ENCODE results near the gene OR6J1. TPM values are rescaled to one million over a fixed set of nuclear protein-coding genes. Genes with fewer than 3 reads are reported as not detected.
"Not testable (repeated sequence)": the region's sequence is repeated elsewhere in the genome, so short reads cannot be mapped to it uniquely, and the experiment has no call there.

The OR6J1 gene
- total RNA-seq, 1 experiment from 2014 or later, result not detected

DNA sequence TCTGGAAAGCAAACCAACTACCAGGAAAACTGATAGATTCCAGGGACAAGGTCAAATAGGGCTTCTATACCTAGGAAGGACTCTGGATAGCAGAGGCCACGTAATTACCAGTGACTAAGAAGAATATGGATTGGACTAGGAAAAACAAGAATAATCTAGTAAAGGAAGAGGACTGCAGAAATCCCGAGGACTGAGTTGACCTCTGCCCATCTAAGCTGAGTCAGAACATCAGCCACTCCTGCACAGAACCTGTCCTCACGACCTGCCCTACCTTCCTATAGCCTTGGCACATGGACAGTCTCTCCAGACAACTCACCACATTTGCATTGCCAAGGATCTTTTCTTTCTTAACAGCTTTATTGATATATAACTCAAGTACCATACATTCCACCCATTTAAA, 2.3 kb downstream of the OR6J1 start:
- no TSS peak for BruUV-seq (replicated peaks)
- H3K27ac ChIP-seq (ENCODE audit: low read depth, low read length, poor library complexity, severe bottlenecking), result no peak overlapping the region
- no peaks in the 10 kb centered on the region for H3K27me3 ChIP-seq (replicated peaks; ENCODE audit: insufficient read depth, low read depth, low read length, poor library complexity)
- TF ChIP-seq, protein P1, sequence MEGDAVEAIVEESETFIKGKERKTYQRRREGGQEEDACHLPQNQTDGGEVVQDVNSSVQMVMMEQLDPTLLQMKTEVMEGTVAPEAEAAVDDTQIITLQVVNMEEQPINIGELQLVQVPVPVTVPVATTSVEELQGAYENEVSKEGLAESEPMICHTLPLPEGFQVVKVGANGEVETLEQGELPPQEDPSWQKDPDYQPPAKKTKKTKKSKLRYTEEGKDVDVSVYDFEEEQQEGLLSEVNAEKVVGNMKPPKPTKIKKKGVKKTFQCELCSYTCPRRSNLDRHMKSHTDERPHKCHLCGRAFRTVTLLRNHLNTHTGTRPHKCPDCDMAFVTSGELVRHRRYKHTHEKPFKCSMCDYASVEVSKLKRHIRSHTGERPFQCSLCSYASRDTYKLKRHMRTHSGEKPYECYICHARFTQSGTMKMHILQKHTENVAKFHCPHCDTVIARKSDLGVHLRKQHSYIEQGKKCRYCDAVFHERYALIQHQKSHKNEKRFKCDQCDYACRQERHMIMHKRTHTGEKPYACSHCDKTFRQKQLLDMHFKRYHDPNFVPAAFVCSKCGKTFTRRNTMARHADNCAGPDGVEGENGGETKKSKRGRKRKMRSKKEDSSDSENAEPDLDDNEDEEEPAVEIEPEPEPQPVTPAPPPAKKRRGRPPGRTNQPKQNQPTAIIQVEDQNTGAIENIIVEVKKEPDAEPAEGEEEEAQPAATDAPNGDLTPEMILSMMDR (conservative IDR thresholded peaks at IDR 0.05; ENCODE audit: low read depth, low read length), result no peak
- peaks cover 10% of the 10 kb centered on the region for H3K4me1 ChIP-seq (ENCODE audit: insufficient read depth, low read length, poor library complexity, severe bottlenecking)
- H3K4me3 ChIP-seq (ENCODE audit: low read depth, low read length, poor library complexity, severe bottlenecking), result no peak overlapping the region
- H3K9me3 ChIP-seq (ENCODE audit: low read depth, low read length, poor library complexity, severe bottlenecking), result no peaks in the 10 kb centered on the region
- POLR2A ChIA-PET (ENCODE audit: low non-redundant PET), result no interaction called here
- H3K36me3 ChIP-seq (ENCODE audit: insufficient read depth, low read length, poor library complexity, severe bottlenecking), result no peaks in the 10 kb centered on the region
- intact Hi-C loops (cut with micrococcal nuclease; ENCODE audit: unreplicated experiment), result no loop called here
- CTCF ChIA-PET, result interaction anchor here (0.6 to 1.6 kb wide), 2 partner anchors 10 to 16 kb away, joined by 3 read pairs; no protein-coding TSS in a partner anchor
- no peak for DNase-seq (ENCODE audit: low spot score)

DNA sequence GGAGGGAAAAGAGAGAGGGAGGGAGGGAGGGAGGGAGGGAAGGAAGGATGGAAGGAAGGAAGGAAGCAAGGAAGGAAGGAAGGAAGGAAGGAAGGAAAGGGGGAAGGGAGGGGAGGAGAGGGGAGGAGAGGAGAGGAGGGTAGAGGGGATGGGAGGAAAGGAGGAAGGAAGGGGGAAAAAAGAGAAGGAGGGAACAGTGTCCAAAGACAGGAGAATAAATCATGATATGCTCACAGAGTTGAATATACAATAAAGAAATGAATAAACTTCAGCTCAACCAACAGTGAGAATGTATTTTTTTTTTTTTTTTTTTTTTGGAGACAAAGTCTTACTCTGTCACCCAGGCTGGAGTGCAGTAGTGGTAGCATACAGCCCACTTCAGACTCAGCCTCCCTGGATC, 4.0 kb downstream of the OR6J1 start:
- Histone ChIP-seq H3K4me1 (ENCODE audit: insufficient read depth, low read length, poor library complexity, severe bottlenecking) (no peaks in the 10 kb centered on the region), H3K9me3 (ENCODE audit: low read depth, low read length, poor library complexity, severe bottlenecking) (no peaks in the 10 kb centered on the region), H3K27me3 (replicated peaks; ENCODE audit: insufficient read depth, low read depth, low read length, poor library complexity) (no peaks in the 10 kb centered on the region), H3K36me3 (ENCODE audit: insufficient read depth, low read length, poor library complexity, severe bottlenecking) (no peaks in the 10 kb centered on the region), H3K27ac (ENCODE audit: low read depth, low read length, poor library complexity, severe bottlenecking) (no peak overlapping the region), H3K4me3 (ENCODE audit: low read depth, low read length, poor library complexity, severe bottlenecking) (no peak overlapping the region)
- POLR2A ChIA-PET (ENCODE audit: low non-redundant PET), result no interaction called here
- no peak for TF ChIP-seq EZH2 (IDR thresholded peaks at IDR 0.05; ENCODE audit: borderline replicate concordance, low read depth, low read length, poor library complexity, severe bottlenecking)
- TF ChIP-seq, protein P1 (conservative IDR thresholded peaks at IDR 0.05; ENCODE audit: low read depth, low read length), result no peak
- intact Hi-C loops (cut with micrococcal nuclease; ENCODE audit: unreplicated experiment), result no loop called here
- no TSS peak for BruUV-seq (replicated peaks)
- DNase-seq (ENCODE audit: low spot score), result no peak
- CTCF ChIA-PET, result no interaction called here

DNA sequence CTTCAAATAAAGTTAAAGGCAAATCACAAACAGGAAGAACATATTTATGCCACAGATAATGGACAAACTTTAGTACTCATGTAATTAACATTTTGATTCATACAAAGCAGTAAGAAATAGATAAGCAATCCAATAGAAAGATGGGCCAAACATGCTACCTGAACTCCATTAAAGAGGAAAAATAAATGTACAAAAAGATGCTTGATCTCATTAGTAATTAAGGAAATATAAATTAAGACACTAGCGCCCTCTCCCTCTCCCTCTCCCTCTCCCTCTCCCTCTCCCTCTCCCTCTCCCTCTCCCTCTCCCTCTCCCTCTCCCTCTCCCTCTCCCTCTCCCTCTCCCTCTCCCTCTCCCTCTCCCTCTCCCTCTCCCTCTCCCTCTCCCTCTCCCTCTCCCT, 8.2 kb downstream of the OR6J1 start:
- DNase-seq (ENCODE audit: low spot score); H3K4me3 ChIP-seq (ENCODE audit: low read depth, low read length, poor library complexity, severe bottlenecking); intact Hi-C loops (cut with micrococcal nuclease; ENCODE audit: unreplicated experiment); BruUV-seq (replicated peaks); H3K36me3 ChIP-seq (ENCODE audit: insufficient read depth, low read length, poor library complexity, severe bottlenecking); POLR2A ChIA-PET (ENCODE audit: low non-redundant PET); H3K27ac ChIP-seq (ENCODE audit: low read depth, low read length, poor library complexity, severe bottlenecking); CTCF ChIA-PET; H3K4me1 ChIP-seq (ENCODE audit: insufficient read depth, low read length, poor library complexity, severe bottlenecking); H3K9me3 ChIP-seq (ENCODE audit: low read depth, low read length, poor library complexity, severe bottlenecking); H3K27me3 ChIP-seq (replicated peaks; ENCODE audit: insufficient read depth, low read depth, low read length, poor library complexity): not testable (repeated sequence)

DNA sequence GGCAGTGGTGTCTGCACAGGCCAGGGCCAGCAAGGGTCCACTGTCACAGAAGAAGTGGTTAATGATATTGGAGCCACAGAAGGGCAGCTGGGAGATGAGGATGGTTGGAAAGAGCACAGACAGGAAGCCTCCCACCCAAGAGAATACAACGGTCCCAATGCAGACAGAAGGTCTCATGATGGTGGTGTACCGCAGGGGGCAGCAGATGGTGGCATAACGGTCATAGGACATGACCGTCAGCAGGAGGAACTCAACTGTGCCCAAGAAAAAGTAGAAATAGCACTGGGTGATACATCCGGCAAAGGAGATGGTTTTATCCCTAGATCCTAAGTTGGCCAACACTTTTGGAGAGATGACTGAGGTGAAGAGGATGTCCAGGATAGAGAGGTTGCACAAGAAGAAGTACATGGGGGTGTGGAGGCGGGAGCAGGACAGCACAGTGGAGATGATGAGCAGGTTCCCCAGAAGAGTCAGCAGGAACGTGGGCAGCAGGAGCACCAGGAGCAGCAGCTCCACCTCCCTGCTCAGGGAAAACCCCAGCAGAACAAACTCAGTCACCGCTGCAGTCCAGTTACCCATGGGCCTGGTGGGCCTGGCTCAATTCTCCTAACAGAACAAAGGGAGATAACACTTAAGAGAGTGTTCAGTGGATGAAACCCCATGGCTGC, 9.8 kb downstream of the OR6J1 start:
- Histone ChIP-seq H3K36me3 (ENCODE audit: insufficient read depth, low read length, poor library complexity, severe bottlenecking) (no peaks in the 10 kb centered on the region), H3K4me1 (ENCODE audit: insufficient read depth, low read length, poor library complexity, severe bottlenecking) (no peaks in the 10 kb centered on the region), H3K9me3 (ENCODE audit: low read depth, low read length, poor library complexity, severe bottlenecking) (no peaks in the 10 kb centered on the region), H3K27me3 (replicated peaks; ENCODE audit: insufficient read depth, low read depth, low read length, poor library complexity) (no peaks in the 10 kb centered on the region), H3K27ac (ENCODE audit: low read depth, low read length, poor library complexity, severe bottlenecking) (no peak overlapping the region), H3K4me3 (ENCODE audit: low read depth, low read length, poor library complexity, severe bottlenecking) (no peak overlapping the region)
- BruUV-seq (replicated peaks), result no TSS peak
- POLR2A ChIA-PET (ENCODE audit: low non-redundant PET), result no interaction called here
- no peak for TF ChIP-seq EZH2 (IDR thresholded peaks at IDR 0.05; ENCODE audit: borderline replicate concordance, low read depth, low read length, poor library complexity, severe bottlenecking)
- TF ChIP-seq, protein P1 (conservative IDR thresholded peaks at IDR 0.05; ENCODE audit: low read depth, low read length), result no peak
- CTCF ChIA-PET, result no interaction called here
- no peak for DNase-seq (ENCODE audit: low spot score)
- intact Hi-C loops (cut with micrococcal nuclease; ENCODE audit: unreplicated experiment), result no loop called here

Measured in A673 (cell line).